Measurements from ENCODE around the gene TUBD1.

The TUBD1 gene

GRCh38 chr17:59826706-59827453 lies 65.9 kb downstream of the TUBD1 start:
- DNase-seq: no peak

GRCh38 chr17:59825533-59826322 lies 67.0 kb downstream of the TUBD1 start:
- no peak for DNase-seq

GRCh38 chr17:59815965-59816364 lies 76.8 kb downstream of the TUBD1 start:
- DNase-seq: no peak

DNA sequence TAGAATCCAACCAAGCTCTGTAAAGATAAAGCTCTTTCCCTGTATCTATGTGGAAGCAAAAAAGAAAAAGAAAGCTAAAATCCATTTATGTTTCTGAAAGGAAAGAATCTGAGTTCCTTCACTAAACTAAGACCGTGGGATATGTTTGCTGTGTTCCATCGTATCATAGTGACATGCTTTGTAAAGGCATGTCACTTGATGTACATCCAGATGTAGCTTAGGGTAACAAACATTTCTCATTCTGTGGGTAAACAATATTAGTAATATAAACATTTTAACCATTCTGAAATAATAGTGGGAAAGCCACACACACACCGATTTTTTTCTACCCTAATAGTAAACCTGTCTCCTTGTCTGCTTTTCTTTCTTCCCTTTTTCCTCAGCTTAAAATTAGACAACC lies 78.1 kb downstream of the TUBD1 start:
- DNase-seq: no peak

GRCh38 chr17:59814276-59814675 lies 78.5 kb downstream of the TUBD1 start:
- no peak for DNase-seq

DNA sequence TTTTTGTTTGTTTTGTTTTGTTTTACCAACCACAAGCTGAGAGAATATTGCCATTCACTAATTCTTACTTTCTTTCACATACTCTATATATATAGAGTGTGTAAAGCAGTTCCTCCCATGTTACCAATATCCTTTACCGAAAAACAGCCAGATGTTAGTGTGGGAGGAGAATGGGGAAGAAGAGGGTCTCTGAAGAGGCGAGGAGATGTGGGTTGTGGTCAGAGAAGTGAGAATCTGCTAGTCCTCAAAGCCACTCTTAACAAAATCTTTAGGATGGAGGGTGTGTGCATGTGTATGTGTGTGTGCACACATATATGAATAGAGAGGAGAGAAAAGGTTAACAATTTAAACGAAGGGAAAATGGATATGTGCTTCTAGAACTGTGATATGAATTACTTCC lies 80.6 kb downstream of the TUBD1 start:
- no peak for DNase-seq

- DNase-seq: no peak
These were observed 81.5 kb downstream of the TUBD1 start for GRCh38 chr17:59811209-59811608.

- DNase-seq: no peak
These were observed 81.9 kb downstream of the TUBD1 start for GRCh38 chr17:59810894-59811153.
